Stomach (tissue), 9 donors: Measurements from ENCODE around the gene TXNL1. TPM values are rescaled to one million over a fixed set of nuclear protein-coding genes. Genes with fewer than 3 reads are reported as not detected.

Experiments used
- DNase-seq, 2 donors: peaks; one replicate each; pipeline versions ENCODE4 v3.0.0 to v3.0.0-alpha.2; 2013 to 2019
- H3K27ac ChIP-seq, 5 donors: fragments of 200-600 bp in 4 of 5; sonication (generic) in 4 of 5; one replicate each; pipeline ENCODE4 v1.5.1; 2013 to 2019; ENCODE audit warnings: mild to moderate bottlenecking in 1 of 5, moderate library complexity in 1 of 5
- H3K27me3 ChIP-seq, 3 donors: fragments of 200-600 bp; sonication (generic); one replicate each; pipeline ENCODE4 v1.5.1; 2017 to 2019; ENCODE audit warnings: mixed run types in 1 of 3
- H3K36me3 ChIP-seq, 4 donors: fragments of 200-600 bp; sonication (generic); 1 replicate in 3 of 4; 2 replicates in 1 of 4; pipeline ENCODE4 v1.5.1; 2016 to 2019
- H3K4me1 ChIP-seq, 4 donors: fragments of 200-600 bp; sonication (generic); one replicate each; pipeline ENCODE4 v1.5.1; 2016 to 2019
- H3K4me3 ChIP-seq, 4 donors: fragments of 200-600 bp; sonication (generic) in 3 of 4; one replicate each; pipeline ENCODE4 v1.5.1; 2016 to 2019; ENCODE audit warnings: mild to moderate bottlenecking in 1 of 4
- H3K9me3 ChIP-seq, 4 donors: fragments of 200-600 bp; sonication (generic); one replicate each; pipeline ENCODE4 v1.5.1; 2016 to 2019
- CTCF ChIP-seq, 7 experiments: fragments of 450-650 bp in 4 of 7; fragments of 200-600 bp in 3 of 7; sonication (generic) in 3 of 7; IDR thresholded peaks; one replicate each; pipeline ENCODE4 v1.5.1; 2016 to 2019; ENCODE audit warnings: antibody characterized with exemption in 7 of 7, control low read depth in 2 of 7, mild to moderate bottlenecking in 1 of 7
- EP300 ChIP-seq: sonication (generic); formaldehyde crosslinking; IDR thresholded peaks from one replicate; pipeline ENCODE4 v1.6.1; 2017; ENCODE audit warnings: antibody characterized with exemption
- POLR2A ChIP-seq, 4 donors: fragments of 450-650 bp; IDR thresholded peaks; one replicate each; pipeline ENCODE4 v1.6.1; 2016; ENCODE audit warnings: antibody characterized with exemption in 4 of 4, control low read depth in 2 of 4, mild to moderate bottlenecking in 1 of 4, moderate library complexity in 1 of 4
- POLR2AphosphoS5 ChIP-seq, 3 donors: sonication (generic); formaldehyde crosslinking; IDR thresholded peaks; one replicate each; pipeline ENCODE4 v1.6.1; 2016; ENCODE audit warnings: antibody characterized with exemption in 3 of 3
- WGBS, 5 donors: extraction: QIAGEN DNeasy Blood & Tissue Kit in 3 of 5; methylation state at CpG; one replicate each; pipeline versions ENCODE4 v1.1.5 to v1.1.7; 2013 to 2018; 5-methylcytosine and 5-hydroxymethylcytosine counted together
- intact Hi-C: fragments of 100-400 bp; cut with DNase I; formaldehyde crosslinking; loops from one replicate; pipeline ENCODE4 v1.15.1; 2023; ENCODE audit warnings: low total_unique reads
- polyA plus RNA-seq, 3 donors: library from polyadenylated mRNA; stranded (reverse); fragments of 200-250 nt; gene quantifications; one replicate each; pipeline ENCODE4 v1.2.3, GENCODE V29; 2013
- total RNA-seq, 5 donors: library from RNA; depleted of rRNA; stranded (reverse); fragments of >200 nt; gene quantifications; one replicate each; pipeline versions ENCODE4 v1.1.0 to v1.2.3, GENCODE V29; 2014 to 2016
- donor health status: healthy with polysubstance abuse.
- donor health status: Bipolar disorder and iron deficiency.
- donor health status: healthy.

Gene TXNL1
- total and polyA plus RNA-seq, 8 donors = 2.6 to 87.1 (median 41.4) TPM

DNA sequence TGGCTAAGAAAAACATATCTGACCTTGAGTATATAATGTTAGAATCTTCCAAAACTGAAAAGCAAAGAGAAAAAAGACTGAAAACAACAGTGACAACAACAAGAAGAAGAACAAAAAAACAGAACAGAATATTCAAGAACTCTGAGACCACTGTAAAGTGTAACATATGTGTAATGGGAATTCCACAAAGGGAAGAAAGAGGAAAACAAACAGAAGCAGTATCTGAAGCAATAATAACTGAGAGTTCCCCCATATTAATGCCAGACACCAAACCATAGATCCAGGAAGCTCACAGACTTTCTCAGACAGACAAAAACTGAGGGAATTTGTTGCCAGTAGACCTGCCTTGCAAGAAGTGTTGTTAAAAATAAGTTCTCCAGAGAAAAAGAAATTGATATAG is 58.9 kb downstream of the TXNL1 start:
- intact Hi-C loops = loop anchor here (10.0 kb wide), 1 partner anchor 1165 kb away; no protein-coding TSS in a partner anchor
- DNase-seq = no peak

GRCh38 chr18:56576826-56577573 is 61.4 kb downstream of the TXNL1 start:
- H3K4me3 ChIP-seq = no peak overlapping the region
- TF ChIP-seq CTCF (IDR thresholded peaks at IDR 0.05) (no peak), EP300 (no peak), POLR2AphosphoS5 (IDR thresholded peaks at IDR 0.05) (no peak), POLR2A (IDR thresholded peaks at IDR 0.05) (no peak)
- H3K9me3 ChIP-seq = no peaks in the 10 kb centered on the region
- peaks cover 0 to 28% (median 14%) of the 10 kb centered on the region in 4 donors for H3K4me1 ChIP-seq
- H3K36me3 ChIP-seq = no peaks in the 10 kb centered on the region
- H3K27me3 ChIP-seq = peaks cover 0 to 3% (median 0%) of the 10 kb centered on the region in 3 donors
- H3K27ac ChIP-seq = no peak overlapping the region
- WGBS, 5 donors = 35 to 55% (median 53%) methylated on average over 14 of the region's 14 CpGs
- intact Hi-C loops = loop anchor here (10.0 kb wide), 1 partner anchor 1162 kb away; no protein-coding TSS in a partner anchor
- peak in 1 of 2 donors; percentile 19 for DNase-seq

More for the DNA sequence above, 58.9 kb downstream of the TXNL1 start:
- no peak overlapping the region for H3K27ac ChIP-seq
- peaks cover 0 to 21% (median 12%) of the 10 kb centered on the region in 4 donors for H3K4me1 ChIP-seq
- no peaks in the 10 kb centered on the region for H3K9me3 ChIP-seq
- TF ChIP-seq POLR2AphosphoS5 (IDR thresholded peaks at IDR 0.05) = no peak
- no peak for TF ChIP-seq CTCF (IDR thresholded peaks at IDR 0.05)
- TF ChIP-seq POLR2A (IDR thresholded peaks at IDR 0.05) = no peak
- no peak for TF ChIP-seq EP300
- no peak overlapping the region for H3K4me3 ChIP-seq
- peaks cover 0 to 3% (median 0%) of the 10 kb centered on the region in 3 donors for H3K27me3 ChIP-seq
- H3K36me3 ChIP-seq = no peaks in the 10 kb centered on the region

- intact Hi-C loops = loop anchor here (10.0 kb wide), 1 partner anchor 1161 kb away; no protein-coding TSS in a partner anchor
- peak in 1 of 2 donors; percentile 81 for DNase-seq
Observed at GRCh38 chr18:56575819-56576663, 62.4 kb downstream of the TXNL1 start.

More at GRCh38 chr18:56575819-56576663, 62.4 kb downstream of the TXNL1 start:
- Histone ChIP-seq H3K27ac (peak overlapping the region in 1 of 5 donors; percentile 1), H3K4me1 (peaks cover 0 to 33% (median 17%) of the 10 kb centered on the region in 4 donors), H3K4me3 (no peak overlapping the region), H3K27me3 (peaks cover 0 to 3% (median 0%) of the 10 kb centered on the region in 3 donors), H3K36me3 (no peaks in the 10 kb centered on the region), H3K9me3 (no peaks in the 10 kb centered on the region)
- 30 to 38% (median 37%) methylated on average over 8 of the region's 8 CpGs for WGBS, 5 donors
- TF ChIP-seq POLR2AphosphoS5 (IDR thresholded peaks at IDR 0.05) = no peak
- TF ChIP-seq POLR2A (IDR thresholded peaks at IDR 0.05) = no peak
- peak in 5 of 7 experiments; percentile 48 to 70 (median 66) for TF ChIP-seq CTCF (IDR thresholded peaks at IDR 0.05)
- no peak for TF ChIP-seq EP300
